ENCODE results near the gene FOXL2.
"Not testable (repeated sequence)": the region's sequence is repeated elsewhere in the genome, so short reads cannot be mapped to it uniquely, and the experiment has no call there.

Gene FOXL2

GRCh38 chr3:138922400-138922799 lies 24.5 kb downstream of the FOXL2 start:
- H3K9me3 ChIP-seq (ENCODE audit: control insufficient read depth, insufficient read depth, low read depth, low read length); H3K36me3 ChIP-seq (ENCODE audit: control insufficient read depth, insufficient read depth, low read length); H3K9ac ChIP-seq (ENCODE audit: low read length); H3K4me1 ChIP-seq (ENCODE audit: control insufficient read depth, insufficient read depth, low read length); H3K27me3 ChIP-seq (ENCODE audit: control insufficient read depth, insufficient read depth, low read length); H3K27ac ChIP-seq (ENCODE audit: low read depth, low read length); H3K4me3 ChIP-seq (ENCODE audit: low read depth, low read length): not testable (repeated sequence)

- Histone ChIP-seq H3K4me3 (ENCODE audit: low read depth, low read length) (no peak overlapping the region), H3K36me3 (ENCODE audit: control insufficient read depth, insufficient read depth, low read length) (no peaks in the 10 kb centered on the region), H3K9me3 (ENCODE audit: control insufficient read depth, insufficient read depth, low read depth, low read length) (no peaks in the 10 kb centered on the region), H3K9ac (ENCODE audit: low read length) (no peak overlapping the region), H3K27ac (ENCODE audit: low read depth, low read length) (no peak overlapping the region), H3K27me3 (ENCODE audit: control insufficient read depth, insufficient read depth, low read length) (no peaks in the 10 kb centered on the region), H3K4me1 (ENCODE audit: control insufficient read depth, insufficient read depth, low read length) (no peaks in the 10 kb centered on the region; the same call in 1 of the 2 replicates)
Observed at GRCh38 chr3:138921316-138922292, 25.3 kb downstream of the FOXL2 start.

- H3K36me3 ChIP-seq (ENCODE audit: control insufficient read depth, insufficient read depth, low read length) = no peaks in the 10 kb centered on the region
- H3K27ac ChIP-seq (ENCODE audit: low read depth, low read length) = no peak overlapping the region
- peaks cover 5% of the 10 kb centered on the region; the same call in 1 of the 2 replicates for H3K4me1 ChIP-seq (ENCODE audit: control insufficient read depth, insufficient read depth, low read length)
- no peaks in the 10 kb centered on the region for H3K9me3 ChIP-seq (ENCODE audit: control insufficient read depth, insufficient read depth, low read depth, low read length)
- 0 out of 2 replicates have a peak, but pooled peaks cover 2% of the 10 kb centered on the region for H3K27me3 ChIP-seq (ENCODE audit: control insufficient read depth, insufficient read depth, low read length)
- no peak overlapping the region for H3K9ac ChIP-seq (ENCODE audit: low read length)
- no peak overlapping the region for H3K4me3 ChIP-seq (ENCODE audit: low read depth, low read length)
Observed at GRCh38 chr3:138919325-138919724, 27.6 kb downstream of the FOXL2 start.

- Histone ChIP-seq H3K9ac (ENCODE audit: low read length) (no peak overlapping the region), H3K27ac (ENCODE audit: low read depth, low read length) (no peak overlapping the region), H3K4me3 (ENCODE audit: low read depth, low read length) (no peak overlapping the region), H3K36me3 (ENCODE audit: control insufficient read depth, insufficient read depth, low read length) (no peaks in the 10 kb centered on the region), H3K27me3 (ENCODE audit: control insufficient read depth, insufficient read depth, low read length) (0 out of 2 replicates have a peak, but pooled peaks cover 2% of the 10 kb centered on the region), H3K9me3 (ENCODE audit: control insufficient read depth, insufficient read depth, low read depth, low read length) (no peaks in the 10 kb centered on the region), H3K4me1 (ENCODE audit: control insufficient read depth, insufficient read depth, low read length) (peaks cover 5% of the 10 kb centered on the region; the same call in 1 of the 2 replicates)
Observed at GRCh38 chr3:138916824-138917223, 30.1 kb downstream of the FOXL2 start.

- Histone ChIP-seq H3K9ac (ENCODE audit: low read length) (peak overlapping the region; percentile 94), H3K36me3 (ENCODE audit: control insufficient read depth, insufficient read depth, low read length) (no peaks in the 10 kb centered on the region), H3K9me3 (ENCODE audit: control insufficient read depth, insufficient read depth, low read depth, low read length) (no peaks in the 10 kb centered on the region), H3K27me3 (ENCODE audit: control insufficient read depth, insufficient read depth, low read length) (0 out of 2 replicates have a peak, but pooled peaks cover 2% of the 10 kb centered on the region), H3K4me3 (ENCODE audit: low read depth, low read length) (peak overlapping the region; percentile 74), H3K4me1 (ENCODE audit: control insufficient read depth, insufficient read depth, low read length) (peaks cover 5% of the 10 kb centered on the region; the same call in 1 of the 2 replicates), H3K27ac (ENCODE audit: low read depth, low read length) (peak overlapping the region; percentile 48)
Observed at GRCh38 chr3:138915503-138916498, 31.1 kb downstream of the FOXL2 start.

GRCh38 chr3:138914870-138915502 lies 32.0 kb downstream of the FOXL2 start:
- Histone ChIP-seq H3K36me3 (ENCODE audit: control insufficient read depth, insufficient read depth, low read length) (no peaks in the 10 kb centered on the region), H3K9me3 (ENCODE audit: control insufficient read depth, insufficient read depth, low read depth, low read length) (no peaks in the 10 kb centered on the region), H3K27ac (ENCODE audit: low read depth, low read length) (no peak overlapping the region), H3K4me1 (ENCODE audit: control insufficient read depth, insufficient read depth, low read length) (peaks cover 5% of the 10 kb centered on the region; the same call in 1 of the 2 replicates), H3K4me3 (ENCODE audit: low read depth, low read length) (peak overlapping the region; percentile 50), H3K9ac (ENCODE audit: low read length) (peak overlapping the region; percentile 30), H3K27me3 (ENCODE audit: control insufficient read depth, insufficient read depth, low read length) (0 out of 2 replicates have a peak, but pooled peaks cover 2% of the 10 kb centered on the region)

- no peak overlapping the region for H3K4me3 ChIP-seq (ENCODE audit: low read depth, low read length)
- H3K27me3 ChIP-seq (ENCODE audit: control insufficient read depth, insufficient read depth, low read length) = 0 out of 2 replicates have a peak, but pooled peaks cover 2% of the 10 kb centered on the region
- H3K36me3 ChIP-seq (ENCODE audit: control insufficient read depth, insufficient read depth, low read length) = no peaks in the 10 kb centered on the region
- peaks cover 5% of the 10 kb centered on the region; the same call in 1 of the 2 replicates for H3K4me1 ChIP-seq (ENCODE audit: control insufficient read depth, insufficient read depth, low read length)
- H3K27ac ChIP-seq (ENCODE audit: low read depth, low read length) = no peak overlapping the region
- no peak overlapping the region for H3K9ac ChIP-seq (ENCODE audit: low read length)
- no peaks in the 10 kb centered on the region for H3K9me3 ChIP-seq (ENCODE audit: control insufficient read depth, insufficient read depth, low read depth, low read length)
Observed at GRCh38 chr3:138913766-138914165, 33.2 kb downstream of the FOXL2 start.

- H3K27me3 ChIP-seq (ENCODE audit: control insufficient read depth, insufficient read depth, low read length) = 0 out of 2 replicates have a peak, but pooled peaks cover 2% of the 10 kb centered on the region
- no peaks in the 10 kb centered on the region for H3K9me3 ChIP-seq (ENCODE audit: control insufficient read depth, insufficient read depth, low read depth, low read length)
- no peaks in the 10 kb centered on the region for H3K36me3 ChIP-seq (ENCODE audit: control insufficient read depth, insufficient read depth, low read length)
- no peak overlapping the region for H3K27ac ChIP-seq (ENCODE audit: low read depth, low read length)
- H3K4me3 ChIP-seq (ENCODE audit: low read depth, low read length) = no peak overlapping the region
- H3K4me1 ChIP-seq (ENCODE audit: control insufficient read depth, insufficient read depth, low read length) = peaks cover 5% of the 10 kb centered on the region; the same call in 1 of the 2 replicates
- H3K9ac ChIP-seq (ENCODE audit: low read length) = no peak overlapping the region
Observed at GRCh38 chr3:138912237-138912636, 34.7 kb downstream of the FOXL2 start.

- no peak overlapping the region for H3K27ac ChIP-seq (ENCODE audit: low read depth, low read length)
- H3K36me3 ChIP-seq (ENCODE audit: control insufficient read depth, insufficient read depth, low read length) = no peaks in the 10 kb centered on the region
- no peak overlapping the region for H3K4me3 ChIP-seq (ENCODE audit: low read depth, low read length)
- 0 out of 2 replicates have a peak, but pooled peaks cover 5% of the 10 kb centered on the region for H3K4me1 ChIP-seq (ENCODE audit: control insufficient read depth, insufficient read depth, low read length)
- 0 out of 2 replicates have a peak, but pooled peaks cover 2% of the 10 kb centered on the region for H3K27me3 ChIP-seq (ENCODE audit: control insufficient read depth, insufficient read depth, low read length)
- no peaks in the 10 kb centered on the region for H3K9me3 ChIP-seq (ENCODE audit: control insufficient read depth, insufficient read depth, low read depth, low read length)
- H3K9ac ChIP-seq (ENCODE audit: low read length) = no peak overlapping the region
Observed at GRCh38 chr3:138911621-138912020, 35.3 kb downstream of the FOXL2 start.

- Histone ChIP-seq H3K4me1 (ENCODE audit: control insufficient read depth, insufficient read depth, low read length) (0 out of 2 replicates have a peak, but pooled peaks cover 3% of the 10 kb centered on the region), H3K9me3 (ENCODE audit: control insufficient read depth, insufficient read depth, low read depth, low read length) (no peaks in the 10 kb centered on the region), H3K36me3 (ENCODE audit: control insufficient read depth, insufficient read depth, low read length) (no peaks in the 10 kb centered on the region), H3K9ac (ENCODE audit: low read length) (no peak overlapping the region), H3K27me3 (ENCODE audit: control insufficient read depth, insufficient read depth, low read length) (0 out of 2 replicates have a peak, but pooled peaks cover 2% of the 10 kb centered on the region), H3K27ac (ENCODE audit: low read depth, low read length) (no peak overlapping the region), H3K4me3 (ENCODE audit: low read depth, low read length) (no peak overlapping the region)
Observed at GRCh38 chr3:138909904-138910303, 37.0 kb downstream of the FOXL2 start.
